Ovary (tissue), 3 donors: ENCODE data around the gene TMEM196.
A peak's percentile ranks its signal among the peaks of the same experiment; 100 is the strongest.

Source experiments
- CTCF ChIP-seq, 3 donors: fragments of 450-650 bp in 2 of 3; fragments of 200-600 bp in 1 of 3; IDR thresholded peaks; one replicate each; pipeline versions ENCODE4 v1.5.1 to v1.8.0; 2016 to 2022; ENCODE audit warnings: antibody characterized with exemption in 3 of 3, mild to moderate bottlenecking in 1 of 3
- POLR2A ChIP-seq: fragments of 450-650 bp; IDR thresholded peaks from one replicate; pipeline ENCODE4 v1.6.1; 2017; ENCODE audit warnings: antibody characterized with exemption, mild to moderate bottlenecking, moderate library complexity
- donor health status: DM: no; HTN: no; CAD: no.

- TF ChIP-seq CTCF (IDR thresholded peaks at IDR 0.05): peak; percentile 78 to 91 (median 85)
- TF ChIP-seq POLR2A: peak; percentile 77
Measured at GRCh38 chr7:19708397-19709248, 64.8 kb downstream of the TMEM196 start, which contains the start of gene POLR1F.
